Skeletal muscle cell (primary cell): ENCODE data around the gene AP2A1.
A peak's percentile ranks its signal among the peaks of the same experiment; 100 is the strongest.

Source experiments
- DNase-seq: peaks from one replicate; pipeline ENCODE4 v3.0.0-alpha.2; 2010; ENCODE audit warnings: low read depth
- H3K4me3 ChIP-seq: 2 replicates; pipeline ENCODE4 v1.5.1; 2011; ENCODE audit warnings: low read depth, mild to moderate bottlenecking, control low read depth, low read length, moderate library complexity

AP2A1 gene

DNA sequence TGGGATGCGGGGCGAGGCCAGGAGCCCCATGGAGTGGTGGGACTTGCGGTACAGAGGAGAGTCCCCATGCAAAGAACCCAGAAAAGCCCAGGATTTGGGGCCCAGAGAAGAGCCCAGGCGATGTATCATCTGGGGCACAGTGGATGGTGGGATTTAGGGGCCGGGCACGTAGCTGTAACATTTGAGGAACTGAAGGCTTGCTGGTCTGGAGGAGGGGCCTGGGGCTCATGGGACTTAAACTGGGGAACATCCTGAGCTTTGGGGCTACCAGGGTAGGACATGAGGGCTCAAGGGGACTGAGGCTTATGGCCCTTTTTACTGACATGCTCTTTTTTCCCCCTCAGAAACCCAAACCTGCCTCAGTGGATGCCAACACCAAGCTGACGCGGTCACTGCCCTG is 64.8 kb downstream of the AP2A1 start:
- no peak overlapping the region for H3K4me3 ChIP-seq

DNA sequence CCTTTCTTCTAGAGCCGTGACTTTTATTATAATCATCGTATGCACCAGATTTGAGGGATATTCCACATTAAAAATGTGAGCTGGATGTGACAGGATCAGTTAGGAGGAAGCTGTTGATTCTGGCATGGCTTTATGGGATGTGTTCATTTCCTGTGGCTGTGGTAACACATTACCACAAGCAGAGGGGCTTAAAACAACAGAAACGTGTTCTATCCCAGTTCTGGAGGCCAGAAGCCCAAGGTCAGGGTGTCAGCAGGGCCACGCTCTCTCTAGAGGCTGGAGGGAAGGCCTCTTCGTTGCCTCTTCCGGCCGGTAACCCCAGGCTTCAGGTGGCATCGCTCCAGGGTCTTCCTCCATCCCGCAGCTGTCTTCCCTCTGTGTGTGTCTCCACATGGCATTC is 65.8 kb downstream of the AP2A1 start:
- no peak for DNase-seq
- H3K4me3 ChIP-seq: no peak overlapping the region

More for the DNA sequence above, 64.8 kb downstream of the AP2A1 start:
- no peak for DNase-seq

DNA sequence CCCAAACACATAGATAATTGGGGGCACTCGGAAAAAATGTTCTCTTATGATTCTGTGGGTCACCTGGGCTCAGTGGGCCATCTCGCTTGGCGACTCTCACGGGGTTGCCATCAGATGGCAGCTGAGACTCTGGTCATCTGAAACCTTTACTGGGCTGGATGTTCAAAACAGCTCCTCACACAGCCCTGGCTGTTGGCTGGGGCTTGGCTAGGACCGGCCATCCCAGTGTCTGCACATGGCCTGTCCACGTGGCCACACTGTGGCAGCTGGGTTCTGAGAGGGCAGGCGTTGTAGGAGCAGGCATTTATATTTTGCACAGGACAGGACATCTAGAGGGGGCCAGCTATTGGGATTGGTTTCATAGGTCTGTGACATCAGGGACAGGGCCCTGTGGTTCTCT is 66.8 kb downstream of the AP2A1 start:
- no peak overlapping the region for H3K4me3 ChIP-seq
- DNase-seq: no peak

DNA sequence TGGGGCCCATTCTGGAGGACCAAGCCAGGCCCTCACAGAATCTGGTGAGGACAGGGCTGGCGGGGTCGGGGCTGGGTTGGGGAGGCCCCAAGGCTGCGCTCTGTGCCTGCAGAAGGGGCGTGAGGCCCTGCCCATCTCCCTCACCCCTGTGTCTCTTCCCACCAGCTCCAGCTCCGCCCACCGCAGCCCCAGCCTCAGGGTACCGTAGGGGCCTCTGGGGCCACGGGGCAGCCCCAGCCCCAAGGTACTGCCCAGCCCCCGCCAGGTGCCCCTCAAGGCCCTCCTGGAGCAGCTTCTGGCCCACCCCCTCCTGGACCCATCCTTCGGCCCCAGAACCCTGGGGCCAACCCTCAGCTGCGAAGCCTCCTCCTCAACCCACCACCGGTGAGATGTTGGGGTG is 68.8 kb downstream of the AP2A1 start:
- no peak for DNase-seq
- H3K4me3 ChIP-seq: no peak overlapping the region

DNA sequence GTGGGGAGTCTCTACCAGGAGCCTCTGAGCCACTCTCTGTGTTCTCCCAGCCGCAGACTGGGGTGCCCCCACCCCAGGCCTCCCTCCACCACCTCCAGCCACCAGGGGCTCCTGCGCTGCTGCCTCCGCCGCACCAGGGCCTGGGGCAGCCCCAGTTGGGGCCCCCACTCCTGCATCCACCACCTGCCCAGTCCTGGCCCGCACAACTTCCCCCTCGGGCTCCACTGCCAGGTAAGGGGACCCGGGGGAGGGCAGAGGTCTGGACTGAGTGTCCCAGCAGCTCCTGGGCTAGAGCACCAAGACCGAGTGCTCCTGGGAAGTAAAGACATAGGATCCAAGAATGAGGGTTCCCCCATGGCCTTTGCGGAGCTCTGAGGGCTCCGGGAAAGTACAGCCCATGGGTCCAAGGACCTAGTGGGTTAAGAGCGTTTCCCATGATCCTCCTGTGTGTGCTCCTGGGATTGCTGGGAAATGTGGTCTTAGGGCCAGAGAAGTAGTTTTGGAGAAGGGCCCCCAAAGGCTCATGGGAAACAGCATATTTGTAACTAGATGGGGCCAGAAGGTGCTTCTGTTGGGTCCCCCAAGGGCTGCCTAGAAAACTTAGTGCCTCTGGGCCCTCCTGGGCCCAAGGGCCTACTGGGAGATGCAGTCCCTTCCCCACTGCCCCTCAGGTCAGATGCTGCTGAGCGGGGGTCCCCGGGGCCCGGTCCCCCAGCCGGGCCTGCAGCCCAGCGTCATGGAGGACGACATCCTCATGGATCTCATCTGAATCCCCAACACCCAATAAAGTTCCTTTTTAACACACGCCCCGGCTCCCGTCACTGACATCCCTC is 69.6 kb downstream of the AP2A1 start:
- DNase-seq: no peak
- no peak overlapping the region for H3K4me3 ChIP-seq

DNA sequence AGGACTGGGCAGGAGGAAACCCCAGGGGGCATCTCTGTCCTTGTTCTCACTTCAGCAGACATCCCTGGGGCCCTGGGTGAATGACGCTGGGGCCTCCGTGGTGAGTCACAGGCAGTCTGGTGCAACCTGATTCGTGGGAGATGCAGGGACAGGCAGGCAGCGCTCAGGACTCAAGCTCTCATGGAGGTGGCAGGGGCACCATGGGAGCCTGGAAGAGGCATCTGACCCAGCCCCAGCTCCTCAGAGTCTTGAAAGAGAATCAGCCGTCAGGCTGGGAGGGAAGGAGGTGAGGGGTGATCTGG is 70.2 kb downstream of the AP2A1 start:
- no peak for DNase-seq
- no peak overlapping the region for H3K4me3 ChIP-seq

DNA sequence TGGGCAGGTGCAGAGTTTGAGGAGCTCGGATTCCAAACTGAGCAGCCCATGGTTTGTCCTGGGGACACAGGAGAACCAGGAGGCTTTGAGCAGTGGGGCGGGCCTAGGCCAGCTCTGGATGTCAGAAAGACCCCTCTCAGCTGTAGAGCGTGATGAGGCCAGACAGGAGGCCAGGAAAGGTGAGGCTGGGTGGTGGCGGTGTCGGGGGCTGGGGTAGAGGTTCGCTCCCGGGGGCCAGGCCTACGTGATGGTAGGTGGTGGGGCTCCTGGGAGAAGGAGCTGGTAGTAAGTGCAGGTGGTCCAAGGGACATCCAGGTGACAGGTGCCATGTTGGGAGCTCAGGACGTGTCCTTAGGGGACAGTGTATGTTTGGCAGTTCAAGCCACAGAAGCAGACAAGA is 70.6 kb downstream of the AP2A1 start:
- no peak for DNase-seq
- H3K4me3 ChIP-seq: no peak overlapping the region

DNA sequence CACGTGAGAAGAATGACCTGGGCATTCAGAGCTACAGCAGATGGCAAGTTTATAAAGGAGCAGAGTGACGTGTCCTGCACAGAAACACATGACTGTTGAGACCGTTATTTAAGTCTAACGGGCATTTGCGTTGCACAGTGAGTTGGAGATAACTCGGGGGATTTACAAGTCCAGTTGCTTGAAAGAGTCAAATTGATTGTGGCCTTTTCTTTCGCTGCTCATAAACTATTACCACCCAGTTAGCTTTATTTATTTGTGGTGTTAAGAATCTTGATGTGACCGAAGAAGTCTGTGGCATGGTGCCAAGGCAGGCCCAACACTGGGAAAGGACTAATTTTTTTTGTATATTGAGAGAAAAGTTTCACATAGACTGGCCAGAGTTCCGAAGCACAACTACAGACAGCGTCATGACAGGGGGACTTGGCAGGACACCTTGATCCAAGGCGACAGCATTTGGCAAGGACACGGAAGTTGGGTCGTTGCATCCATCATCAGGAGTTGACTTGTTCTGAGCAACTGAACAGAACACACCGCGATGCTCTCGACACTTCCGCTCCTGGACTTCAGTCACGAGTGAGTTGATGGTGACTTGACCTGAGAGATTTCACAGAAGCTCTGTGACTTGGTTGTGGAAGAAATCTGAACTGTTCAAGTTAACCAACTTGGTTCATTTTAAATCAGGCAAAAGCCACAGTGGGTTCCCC is 72.2 kb downstream of the AP2A1 start:
- no peak overlapping the region for H3K4me3 ChIP-seq
- DNase-seq: no peak

DNA sequence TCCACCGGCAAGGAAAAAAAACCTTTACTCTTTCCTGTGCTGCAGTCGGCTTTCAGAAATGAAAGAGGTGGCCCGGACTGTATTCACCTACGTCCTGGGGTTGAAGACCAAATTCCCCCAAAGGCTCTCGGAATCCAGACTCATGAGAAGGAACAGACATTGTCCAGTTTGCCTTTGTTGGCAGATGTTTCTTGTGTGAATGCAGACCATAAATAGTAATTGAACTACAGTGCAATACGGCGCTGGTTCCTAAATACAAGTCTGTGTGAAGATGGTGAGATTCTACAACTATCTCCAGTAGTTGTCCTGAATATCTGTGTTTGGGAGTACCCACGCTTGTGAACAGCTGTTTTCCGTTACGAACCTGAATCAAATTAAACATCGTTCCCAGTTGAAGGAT is 72.9 kb downstream of the AP2A1 start:
- no peak for DNase-seq
- no peak overlapping the region for H3K4me3 ChIP-seq

DNA sequence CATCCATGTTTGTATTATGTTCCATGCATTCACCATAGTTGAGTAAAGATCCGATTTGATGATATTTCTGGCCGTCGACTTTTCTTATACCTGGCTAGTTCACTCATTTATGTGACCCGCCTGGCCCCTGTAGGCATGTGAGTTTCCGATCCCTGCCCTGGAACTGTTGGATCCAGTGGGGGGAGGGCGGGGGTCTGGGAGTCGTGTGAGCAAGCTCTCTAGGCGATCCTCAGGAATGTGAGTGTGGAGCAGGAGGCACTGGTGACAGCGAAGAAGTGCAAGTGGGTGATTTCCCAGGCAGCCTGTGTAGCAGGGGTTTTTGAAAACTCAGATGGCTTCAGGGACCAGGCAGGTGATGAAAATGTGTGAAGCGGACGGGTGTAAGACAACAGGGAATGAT is 73.5 kb downstream of the AP2A1 start:
- H3K4me3 ChIP-seq: no peak overlapping the region
- DNase-seq: no peak

DNA sequence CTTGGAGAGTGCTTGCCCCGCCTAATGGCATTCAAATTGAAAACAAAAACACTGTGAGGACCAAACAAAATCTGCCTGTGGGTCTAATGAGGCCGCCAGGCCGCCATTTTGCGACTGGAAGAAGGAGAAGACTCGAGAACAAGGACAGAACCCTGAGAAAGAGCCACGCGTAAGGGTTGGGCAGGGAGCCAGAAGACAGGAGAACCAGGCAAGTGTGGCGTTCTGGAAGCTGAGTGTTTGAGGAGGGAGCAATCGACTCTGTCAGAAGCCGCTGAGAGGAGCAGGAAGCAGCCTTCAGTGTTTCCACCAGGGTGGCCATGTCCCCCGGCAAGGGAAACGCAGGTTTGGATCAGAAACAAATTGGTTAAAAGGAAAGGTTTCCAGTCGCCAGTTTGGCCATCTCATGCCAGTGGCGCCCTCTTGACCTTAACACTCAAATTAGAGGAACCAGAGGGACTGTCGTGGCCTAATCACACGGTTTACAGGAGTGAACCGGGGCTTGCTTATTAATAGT is 74.0 kb downstream of the AP2A1 start:
- DNase-seq: no peak
- no peak overlapping the region for H3K4me3 ChIP-seq

DNA sequence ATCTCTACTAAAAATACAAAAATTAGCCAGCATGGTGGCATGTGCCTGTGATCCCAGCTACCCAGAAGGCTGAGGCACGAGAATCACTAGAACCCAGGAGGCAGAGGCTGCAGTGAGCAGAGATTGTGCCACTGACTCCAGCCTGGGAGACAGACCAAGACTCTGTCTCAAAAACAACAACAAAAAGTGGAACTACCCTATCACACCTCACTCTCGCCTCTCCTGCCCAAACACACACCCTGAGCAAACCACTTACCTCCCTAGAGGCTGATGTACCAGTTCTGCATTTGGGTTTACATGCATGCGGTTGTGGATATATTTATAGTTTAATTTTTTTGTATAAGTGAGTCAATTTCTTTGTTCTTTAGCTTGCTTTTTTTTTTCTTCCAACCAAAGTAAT is 76.5 kb downstream of the AP2A1 start:
- no peak for DNase-seq
- H3K4me3 ChIP-seq: no peak overlapping the region

DNA sequence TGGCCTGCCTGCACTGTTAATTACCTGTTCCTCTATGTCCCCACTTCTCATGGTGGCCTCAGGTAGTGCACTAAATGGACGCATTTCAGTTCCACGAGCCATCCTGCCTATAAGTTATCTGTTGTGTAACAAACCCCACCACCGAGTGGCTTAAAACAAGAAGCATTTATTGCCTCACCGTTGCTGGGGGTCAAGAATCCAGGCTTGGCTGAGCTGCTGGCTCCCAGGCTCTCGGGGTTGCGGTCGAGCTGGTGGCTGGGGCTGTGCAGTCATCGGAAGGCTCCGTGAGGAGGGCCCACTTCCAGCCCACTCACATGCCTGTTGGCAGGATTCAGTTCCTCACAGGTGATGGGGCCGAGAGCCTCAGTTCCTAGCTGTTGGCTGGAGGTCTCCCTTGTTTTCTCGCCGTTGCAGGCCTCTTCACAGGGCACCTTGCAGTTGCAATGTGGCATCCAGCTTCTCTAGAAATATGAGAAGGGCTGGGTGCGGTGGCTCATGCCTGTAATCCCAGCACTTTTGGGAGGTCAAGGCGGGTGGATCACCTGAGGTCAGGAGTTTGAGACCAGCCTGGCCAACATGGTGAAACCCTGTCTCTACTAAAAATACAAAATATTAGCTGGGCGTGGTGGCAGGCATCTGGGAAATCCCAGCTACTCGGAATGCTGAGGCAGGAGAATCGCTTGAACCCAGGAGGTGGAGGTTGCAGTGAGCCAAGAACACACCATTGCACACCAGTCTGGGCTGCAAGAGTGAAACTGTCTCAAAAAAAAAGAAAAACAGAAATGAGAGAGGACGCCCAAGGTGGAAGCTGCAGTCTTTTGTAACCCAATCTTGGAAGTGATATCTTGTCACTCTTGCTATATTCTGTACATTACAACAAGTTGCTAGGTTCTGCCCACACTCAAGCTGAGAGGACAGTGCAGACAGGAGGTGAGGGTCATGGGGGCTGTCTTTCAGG is 77.6 kb downstream of the AP2A1 start:
- no peak for DNase-seq
- H3K4me3 ChIP-seq: no peak overlapping the region

DNA sequence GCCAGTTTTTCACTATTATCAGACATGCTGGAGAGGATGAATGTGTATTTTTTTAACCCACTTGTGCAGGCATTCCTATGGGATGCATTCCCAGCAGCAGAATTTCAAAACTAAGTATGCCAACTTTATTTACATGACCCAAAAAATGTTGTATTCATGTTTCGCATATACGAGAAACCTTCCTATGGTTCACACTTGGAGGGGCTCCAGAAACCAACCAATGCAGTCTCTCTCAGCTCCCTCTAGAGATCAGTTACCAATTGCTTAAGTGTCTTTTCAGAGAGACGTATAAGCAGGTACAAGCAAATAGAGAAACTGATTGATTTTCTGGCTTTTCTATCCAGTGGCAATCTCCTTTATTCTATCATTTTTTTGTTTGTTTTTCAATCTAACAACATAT is 78.6 kb downstream of the AP2A1 start:
- DNase-seq: no peak
- no peak overlapping the region for H3K4me3 ChIP-seq

DNA sequence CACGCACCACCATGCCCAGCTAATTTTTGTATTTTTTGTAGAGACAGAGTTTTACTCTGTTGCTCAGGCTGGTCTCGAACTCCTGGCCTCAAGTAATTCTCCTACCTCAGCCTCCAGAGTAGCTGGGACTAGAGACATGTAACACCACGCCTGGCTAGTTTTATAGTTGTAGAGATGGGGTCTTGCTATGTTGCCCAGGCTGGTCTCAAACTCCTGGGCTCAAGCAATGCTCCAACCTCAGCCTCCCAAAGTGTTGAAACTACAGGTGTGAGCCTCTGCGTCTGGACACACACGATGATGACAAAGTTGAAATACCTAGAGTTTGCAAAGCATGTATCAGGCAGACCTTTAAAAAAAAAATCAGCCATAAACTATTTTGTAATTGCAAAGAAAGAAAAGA is 79.6 kb downstream of the AP2A1 start:
- DNase-seq: no peak
- H3K4me3 ChIP-seq: no peak overlapping the region

DNA sequence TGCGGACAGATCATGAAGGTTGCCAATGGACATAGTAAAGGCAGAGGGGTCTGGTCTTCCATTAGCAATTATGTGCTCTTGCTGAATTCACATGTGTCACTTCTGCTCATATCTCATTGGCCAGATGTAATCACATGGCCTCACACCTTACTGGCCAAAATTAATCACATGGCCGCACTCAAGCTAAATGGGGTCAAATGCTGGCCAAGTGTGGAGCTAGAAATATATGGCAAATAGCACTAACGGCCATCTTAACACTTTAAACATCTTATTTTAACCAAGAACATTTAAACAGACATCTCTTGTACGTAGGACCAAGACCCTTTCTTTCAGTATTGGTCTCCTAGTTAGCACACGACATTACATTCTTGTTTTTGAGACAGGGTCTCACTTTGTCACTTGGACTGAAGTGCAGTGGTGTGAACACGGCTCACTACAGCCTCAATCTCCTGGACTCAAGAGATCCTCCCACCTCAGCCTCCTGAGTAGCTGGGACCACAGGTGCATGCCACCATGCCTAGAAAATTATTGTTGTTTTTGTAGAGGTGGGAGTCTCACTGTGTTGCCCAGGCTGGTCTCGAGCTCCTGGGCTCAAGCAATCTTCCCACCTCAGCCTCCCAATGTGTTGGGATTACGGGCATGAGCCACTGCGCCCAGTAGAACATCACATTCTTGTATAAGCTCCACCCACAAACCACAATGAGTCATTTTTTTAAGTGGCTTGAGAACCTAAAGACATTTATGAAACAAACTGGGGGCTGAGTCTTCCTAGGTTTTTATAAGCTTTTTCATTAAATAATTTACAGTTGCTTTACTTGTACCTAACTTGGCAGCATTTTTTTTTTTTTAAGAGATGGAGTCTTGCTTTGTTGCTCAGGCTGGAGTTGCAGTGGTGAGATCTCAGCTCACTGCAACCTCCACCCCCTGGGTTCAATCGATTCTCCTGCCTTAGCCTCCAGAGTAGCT is 81.2 kb downstream of the AP2A1 start:
- DNase-seq: peak; percentile 61
- no peak overlapping the region for H3K4me3 ChIP-seq

DNA sequence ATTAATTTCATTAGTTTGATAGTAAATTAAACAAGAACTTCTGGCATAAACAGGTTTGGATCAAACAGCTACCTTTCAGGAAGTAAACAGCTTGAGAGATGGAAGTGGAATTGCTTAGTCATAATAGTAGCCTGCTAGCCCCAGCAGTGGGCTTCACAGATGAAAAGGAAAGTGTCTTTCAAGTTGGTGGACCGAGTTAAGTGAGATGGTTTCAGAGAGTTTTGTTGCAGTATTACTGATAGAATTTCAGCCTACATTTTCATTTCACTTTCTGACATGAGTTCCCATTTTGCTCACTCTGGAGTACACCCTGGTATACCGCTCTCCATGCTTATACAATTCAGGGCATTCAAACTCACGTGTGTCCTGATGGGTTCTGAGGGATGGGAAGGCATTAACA is 82.1 kb downstream of the AP2A1 start:
- no peak for DNase-seq
- H3K4me3 ChIP-seq: no peak overlapping the region

DNA sequence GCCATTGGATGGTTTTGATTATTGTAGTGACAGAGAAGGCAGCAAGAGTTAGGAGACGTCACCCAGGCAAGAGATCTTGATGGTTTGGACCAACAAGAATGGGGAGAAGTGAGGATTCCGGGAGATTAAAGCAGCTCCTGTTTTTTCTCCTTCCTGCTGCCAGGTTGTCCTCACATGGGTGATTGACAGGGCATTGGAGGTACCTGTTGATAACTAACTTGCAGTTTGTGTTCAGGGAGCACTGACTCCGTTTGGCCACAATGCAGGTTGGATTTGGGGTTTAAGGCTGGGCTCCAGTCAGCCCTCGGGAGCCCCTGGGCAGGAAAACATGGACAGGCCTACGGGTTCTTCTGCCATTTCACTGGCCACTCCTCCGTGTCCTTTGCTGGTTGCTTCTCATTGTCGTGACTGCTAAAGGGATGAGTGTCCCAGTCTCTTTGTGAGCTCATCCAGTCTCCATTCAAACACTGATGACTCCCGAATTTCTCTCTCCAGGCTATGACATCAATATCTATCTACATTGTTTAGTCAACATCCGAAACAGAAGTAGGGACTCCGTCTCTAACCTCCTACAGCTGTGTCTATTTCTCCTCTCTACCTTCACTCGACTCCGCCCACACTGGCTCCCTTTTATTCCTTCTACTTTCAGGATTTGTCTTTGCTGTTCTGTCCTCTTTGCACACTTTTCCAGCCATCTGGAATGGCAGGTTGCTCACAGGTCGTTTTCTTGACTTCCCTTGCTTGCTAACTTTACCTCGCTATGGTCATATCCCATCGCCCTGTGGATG is 82.8 kb downstream of the AP2A1 start:
- DNase-seq: no peak
- peak overlapping the region; percentile 77 for H3K4me3 ChIP-seq
